ENCODE data around the gene P2RX5.
A peak's percentile ranks its signal among the peaks of the same experiment; 100 is the strongest.

Gene P2RX5

DNA sequence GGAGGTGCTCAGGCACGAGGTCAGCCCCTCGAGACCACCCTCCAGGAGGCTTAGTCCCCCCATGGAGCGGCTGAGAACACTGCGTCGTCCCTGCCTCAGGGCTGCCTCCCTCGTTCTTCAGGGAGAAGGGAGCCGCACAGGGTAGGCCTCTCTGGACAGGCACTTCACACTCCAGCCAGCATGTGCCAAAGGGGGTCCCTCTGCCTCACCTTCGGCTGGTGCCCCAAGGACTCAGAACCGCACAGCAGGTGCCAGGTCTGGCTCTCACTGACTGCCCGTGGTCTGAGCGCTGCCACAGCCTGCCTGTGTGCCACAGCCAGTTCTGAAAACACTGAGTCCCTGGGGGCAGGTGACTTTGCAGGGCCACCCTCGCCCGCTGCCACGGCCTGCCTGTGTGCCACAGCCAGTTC, 7.1 kb downstream of the P2RX5 start (continued):
- TF ChIP-seq ZNF311 (tag by site-specific recombination; IDR thresholded peaks at IDR 0.05; ENCODE audit: borderline replicate concordance) (no peak), ZNF530 (tag by site-specific recombination; IDR thresholded peaks at IDR 0.05; ENCODE audit: low read depth) (no peak), ZNF157 (tag by site-specific recombination; IDR thresholded peaks at IDR 0.05) (no peak), ZSCAN30 (tag by site-specific recombination; IDR thresholded peaks at IDR 0.05) (no peak)

DNA sequence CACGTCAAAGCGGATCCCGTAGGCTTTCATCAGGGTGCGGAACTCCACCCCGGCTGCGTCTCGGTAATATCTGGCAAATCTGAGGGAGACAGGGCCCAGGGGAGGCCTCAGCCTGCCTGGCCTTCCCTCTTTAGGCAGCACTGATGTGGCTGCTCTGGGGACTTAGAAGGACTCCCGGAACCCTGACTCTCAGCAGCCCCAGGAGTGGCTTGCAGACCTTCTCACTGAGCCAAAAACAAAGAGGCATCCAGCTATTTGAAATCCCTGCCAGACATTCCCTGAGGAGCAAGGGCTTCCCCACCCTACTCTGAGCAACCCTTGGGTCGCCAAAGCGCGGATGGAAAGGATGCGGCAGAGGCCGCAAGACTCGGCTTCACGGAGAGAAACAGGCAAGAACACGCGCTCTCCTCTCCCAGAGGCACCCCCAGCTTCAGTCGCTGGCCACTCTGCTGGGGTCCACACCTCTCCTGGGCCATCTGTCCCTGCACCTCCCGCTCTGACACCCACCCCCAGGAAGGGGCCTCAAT, 7.9 kb downstream of the P2RX5 start:
- CTCF ChIA-PET, result interaction anchor here (0.6 kb wide), 1 partner anchor 260 kb away, joined by 4 read pairs; no protein-coding TSS in a partner anchor
- Histone ChIP-seq H3K4me3 (ENCODE audit: low read depth, low read length) (no peak overlapping the region), H3K9me3 (ENCODE audit: control insufficient read depth, insufficient read depth, low read depth, low read length) (no peaks in the 10 kb centered on the region), H3K36me3 (ENCODE audit: control insufficient read depth in 2 of 2, insufficient read depth in 1 of 2, low read length in 2 of 2) (no peaks in the 10 kb centered on the region), H3K4me1 (ENCODE audit: control insufficient read depth, insufficient read depth, low read length) (no peaks in the 10 kb centered on the region; the same call in 1 of the 2 replicates), H3K27ac (ENCODE audit: extremely low read depth, low read depth, low read length) (no peak overlapping the region)
- TF ChIP-seq SP7 (tag by site-specific recombination; IDR thresholded peaks at IDR 0.05) (no peak), KLF7 (tag by site-specific recombination; IDR thresholded peaks at IDR 0.05; ENCODE audit: borderline replicate concordance) (no peak), ZBTB17 (tag by site-specific recombination; IDR thresholded peaks at IDR 0.05) (peak; percentile 33; the same call in 1 of the 2 replicates), ZNF777 (tag by site-specific recombination; IDR thresholded peaks at IDR 0.05; ENCODE audit: borderline replicate concordance) (no peak), ZNF571 (tag by site-specific recombination; IDR thresholded peaks at IDR 0.05) (no peak)
- POLR2A ChIA-PET, result no interaction called here

DNA sequence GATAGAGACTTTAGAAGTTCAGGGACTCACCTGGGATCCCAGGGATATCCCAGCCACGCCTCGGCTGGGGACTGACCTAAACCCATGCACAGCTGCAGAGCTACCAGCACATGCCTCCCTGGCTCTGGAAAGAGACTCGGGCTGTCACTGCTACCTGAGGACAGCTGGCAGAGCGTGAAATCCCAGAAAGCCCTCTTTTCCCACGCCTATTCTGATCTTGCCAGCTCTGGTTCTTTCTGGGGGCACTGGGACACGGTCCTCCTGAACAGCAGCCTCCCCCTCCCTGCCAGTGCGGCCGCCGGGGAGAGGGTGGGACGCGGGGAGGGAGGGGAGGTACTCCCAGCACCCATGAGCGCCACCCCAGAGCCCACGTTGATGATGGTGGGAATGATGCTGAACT, 10.8 kb downstream of the P2RX5 start:
- H3K27ac ChIP-seq (ENCODE audit: extremely low read depth, low read depth, low read length), result no peak overlapping the region
- no peaks in the 10 kb centered on the region for H3K9me3 ChIP-seq (ENCODE audit: control insufficient read depth, insufficient read depth, low read depth, low read length)
- H3K4me1 ChIP-seq (ENCODE audit: control insufficient read depth, insufficient read depth, low read length), result no peaks in the 10 kb centered on the region
- TF ChIP-seq ZNF621 (tag by site-specific recombination; IDR thresholded peaks at IDR 0.05), result no peak
- peak; percentile 43; the same call in 1 of the 2 replicates for TF ChIP-seq ZNF600 (tag by site-specific recombination; IDR thresholded peaks at IDR 0.05)
- ChIA-PET POLR2A (no interaction called here), CTCF (no interaction called here)
- H3K4me3 ChIP-seq (ENCODE audit: low read depth, low read length), result no peak overlapping the region
- H3K36me3 ChIP-seq (ENCODE audit: control insufficient read depth in 2 of 2, insufficient read depth in 1 of 2, low read length in 2 of 2), result no peaks in the 10 kb centered on the region

DNA sequence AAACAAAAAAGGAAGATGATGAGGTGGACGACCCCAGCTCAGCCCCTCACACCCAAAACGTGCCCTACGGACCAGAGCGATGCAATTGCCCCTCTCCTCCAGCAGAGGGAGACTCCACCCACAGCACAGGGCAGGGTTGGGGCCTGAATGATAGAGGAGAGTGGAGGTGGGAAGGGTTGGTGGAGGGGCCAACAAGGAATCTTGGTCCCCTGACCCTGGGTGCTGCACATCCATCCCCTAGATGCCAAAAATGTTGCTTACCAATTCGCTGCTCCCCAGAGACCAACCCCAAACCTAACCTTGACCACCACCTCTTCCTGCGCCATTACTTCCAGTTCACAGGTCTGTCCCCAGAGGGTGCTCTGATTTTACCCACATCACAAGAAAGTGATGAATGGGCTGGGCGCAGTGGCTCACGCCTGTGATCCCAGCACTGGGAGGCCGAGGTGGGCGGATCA, 12.9 kb downstream of the P2RX5 start:
- Histone ChIP-seq H3K27ac (ENCODE audit: extremely low read depth, low read depth, low read length) (no peak overlapping the region), H3K4me1 (ENCODE audit: control insufficient read depth, insufficient read depth, low read length) (no peaks in the 10 kb centered on the region), H3K36me3 (ENCODE audit: control insufficient read depth in 2 of 2, insufficient read depth in 1 of 2, low read length in 2 of 2) (no peaks in the 10 kb centered on the region), H3K4me3 (ENCODE audit: low read depth, low read length) (no peak overlapping the region), H3K9me3 (ENCODE audit: control insufficient read depth, insufficient read depth, low read depth, low read length) (no peaks in the 10 kb centered on the region)
- POLR2A ChIA-PET, result interaction anchor here (0.6 kb wide), 1 partner anchor 41 kb away, joined by 3 read pairs; the partner anchor contains the start of gene HASPIN
- CTCF ChIA-PET, result interaction anchor here (0.5 to 1.8 kb wide), 26 partner anchors 8 to 1013 kb away, joined by 3 to 19 read pairs (median 4); partner anchors contain the start of genes CTNS, HASPIN, P2RX5 and SHPK
- TF ChIP-seq ZNF239 (tag by site-specific recombination; IDR thresholded peaks at IDR 0.05), result no peak
- no peak for TF ChIP-seq ZNF175 (tag by site-specific recombination; IDR thresholded peaks at IDR 0.05)
- TF ChIP-seq ZFHX2 (tag by site-specific recombination; conservative IDR thresholded peaks at IDR 0.05), result 0 out of 2 replicates have a peak, but pooled peaks have one; percentile 23
- TF ChIP-seq, protein P1, sequence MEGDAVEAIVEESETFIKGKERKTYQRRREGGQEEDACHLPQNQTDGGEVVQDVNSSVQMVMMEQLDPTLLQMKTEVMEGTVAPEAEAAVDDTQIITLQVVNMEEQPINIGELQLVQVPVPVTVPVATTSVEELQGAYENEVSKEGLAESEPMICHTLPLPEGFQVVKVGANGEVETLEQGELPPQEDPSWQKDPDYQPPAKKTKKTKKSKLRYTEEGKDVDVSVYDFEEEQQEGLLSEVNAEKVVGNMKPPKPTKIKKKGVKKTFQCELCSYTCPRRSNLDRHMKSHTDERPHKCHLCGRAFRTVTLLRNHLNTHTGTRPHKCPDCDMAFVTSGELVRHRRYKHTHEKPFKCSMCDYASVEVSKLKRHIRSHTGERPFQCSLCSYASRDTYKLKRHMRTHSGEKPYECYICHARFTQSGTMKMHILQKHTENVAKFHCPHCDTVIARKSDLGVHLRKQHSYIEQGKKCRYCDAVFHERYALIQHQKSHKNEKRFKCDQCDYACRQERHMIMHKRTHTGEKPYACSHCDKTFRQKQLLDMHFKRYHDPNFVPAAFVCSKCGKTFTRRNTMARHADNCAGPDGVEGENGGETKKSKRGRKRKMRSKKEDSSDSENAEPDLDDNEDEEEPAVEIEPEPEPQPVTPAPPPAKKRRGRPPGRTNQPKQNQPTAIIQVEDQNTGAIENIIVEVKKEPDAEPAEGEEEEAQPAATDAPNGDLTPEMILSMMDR (tag by site-specific recombination; IDR thresholded peaks at IDR 0.05), result peak; percentile 88
- TF ChIP-seq, protein P2, sequence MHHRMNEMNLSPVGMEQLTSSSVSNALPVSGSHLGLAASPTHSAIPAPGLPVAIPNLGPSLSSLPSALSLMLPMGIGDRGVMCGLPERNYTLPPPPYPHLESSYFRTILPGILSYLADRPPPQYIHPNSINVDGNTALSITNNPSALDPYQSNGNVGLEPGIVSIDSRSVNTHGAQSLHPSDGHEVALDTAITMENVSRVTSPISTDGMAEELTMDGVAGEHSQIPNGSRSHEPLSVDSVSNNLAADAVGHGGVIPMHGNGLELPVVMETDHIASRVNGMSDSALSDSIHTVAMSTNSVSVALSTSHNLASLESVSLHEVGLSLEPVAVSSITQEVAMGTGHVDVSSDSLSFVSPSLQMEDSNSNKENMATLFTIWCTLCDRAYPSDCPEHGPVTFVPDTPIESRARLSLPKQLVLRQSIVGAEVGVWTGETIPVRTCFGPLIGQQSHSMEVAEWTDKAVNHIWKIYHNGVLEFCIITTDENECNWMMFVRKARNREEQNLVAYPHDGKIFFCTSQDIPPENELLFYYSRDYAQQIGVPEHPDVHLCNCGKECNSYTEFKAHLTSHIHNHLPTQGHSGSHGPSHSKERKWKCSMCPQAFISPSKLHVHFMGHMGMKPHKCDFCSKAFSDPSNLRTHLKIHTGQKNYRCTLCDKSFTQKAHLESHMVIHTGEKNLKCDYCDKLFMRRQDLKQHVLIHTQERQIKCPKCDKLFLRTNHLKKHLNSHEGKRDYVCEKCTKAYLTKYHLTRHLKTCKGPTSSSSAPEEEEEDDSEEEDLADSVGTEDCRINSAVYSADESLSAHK (tag by site-specific recombination; IDR thresholded peaks at IDR 0.05), result no peak
- TF ChIP-seq ZNF292 (tag by site-specific recombination; IDR thresholded peaks at IDR 0.05; ENCODE audit: borderline replicate concordance, low read depth), result no peak
- TF ChIP-seq ZNF223 (tag by site-specific recombination; IDR thresholded peaks at IDR 0.05), result peak; percentile 71
- no peak for TF ChIP-seq GLI4 (tag by site-specific recombination; IDR thresholded peaks at IDR 0.05)
- no peak for TF ChIP-seq ZNF211 (tag by site-specific recombination; IDR thresholded peaks at IDR 0.05; ENCODE audit: low read depth)
- TF ChIP-seq ZNF132 (tag by site-specific recombination; IDR thresholded peaks at IDR 0.05; ENCODE audit: borderline replicate concordance), result no peak
- TF ChIP-seq, protein P3, sequence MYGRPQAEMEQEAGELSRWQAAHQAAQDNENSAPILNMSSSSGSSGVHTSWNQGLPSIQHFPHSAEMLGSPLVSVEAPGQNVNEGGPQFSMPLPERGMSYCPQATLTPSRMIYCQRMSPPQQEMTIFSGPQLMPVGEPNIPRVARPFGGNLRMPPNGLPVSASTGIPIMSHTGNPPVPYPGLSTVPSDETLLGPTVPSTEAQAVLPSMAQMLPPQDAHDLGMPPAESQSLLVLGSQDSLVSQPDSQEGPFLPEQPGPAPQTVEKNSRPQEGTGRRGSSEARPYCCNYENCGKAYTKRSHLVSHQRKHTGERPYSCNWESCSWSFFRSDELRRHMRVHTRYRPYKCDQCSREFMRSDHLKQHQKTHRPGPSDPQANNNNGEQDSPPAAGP (tag by site-specific recombination; IDR thresholded peaks at IDR 0.05), result 0 out of 2 replicates have a peak, but pooled peaks have one; percentile 16
- TF ChIP-seq PRDM1 (tag by site-specific recombination; IDR thresholded peaks at IDR 0.05), result no peak
- TF ChIP-seq ZNF473 (tag by site-specific recombination; IDR thresholded peaks at IDR 0.05), result no peak
- TF ChIP-seq ZNF391 (tag by site-specific recombination; IDR thresholded peaks at IDR 0.05; ENCODE audit: borderline replicate concordance, low read depth), result peak; percentile 18; the same call in 1 of the 2 replicates
- no peak for TF ChIP-seq KLF10 (tag by site-specific recombination; IDR thresholded peaks at IDR 0.05)

Data from HEK293 (cell line).